ENCODE measurements around the gene MAG.

DNA sequence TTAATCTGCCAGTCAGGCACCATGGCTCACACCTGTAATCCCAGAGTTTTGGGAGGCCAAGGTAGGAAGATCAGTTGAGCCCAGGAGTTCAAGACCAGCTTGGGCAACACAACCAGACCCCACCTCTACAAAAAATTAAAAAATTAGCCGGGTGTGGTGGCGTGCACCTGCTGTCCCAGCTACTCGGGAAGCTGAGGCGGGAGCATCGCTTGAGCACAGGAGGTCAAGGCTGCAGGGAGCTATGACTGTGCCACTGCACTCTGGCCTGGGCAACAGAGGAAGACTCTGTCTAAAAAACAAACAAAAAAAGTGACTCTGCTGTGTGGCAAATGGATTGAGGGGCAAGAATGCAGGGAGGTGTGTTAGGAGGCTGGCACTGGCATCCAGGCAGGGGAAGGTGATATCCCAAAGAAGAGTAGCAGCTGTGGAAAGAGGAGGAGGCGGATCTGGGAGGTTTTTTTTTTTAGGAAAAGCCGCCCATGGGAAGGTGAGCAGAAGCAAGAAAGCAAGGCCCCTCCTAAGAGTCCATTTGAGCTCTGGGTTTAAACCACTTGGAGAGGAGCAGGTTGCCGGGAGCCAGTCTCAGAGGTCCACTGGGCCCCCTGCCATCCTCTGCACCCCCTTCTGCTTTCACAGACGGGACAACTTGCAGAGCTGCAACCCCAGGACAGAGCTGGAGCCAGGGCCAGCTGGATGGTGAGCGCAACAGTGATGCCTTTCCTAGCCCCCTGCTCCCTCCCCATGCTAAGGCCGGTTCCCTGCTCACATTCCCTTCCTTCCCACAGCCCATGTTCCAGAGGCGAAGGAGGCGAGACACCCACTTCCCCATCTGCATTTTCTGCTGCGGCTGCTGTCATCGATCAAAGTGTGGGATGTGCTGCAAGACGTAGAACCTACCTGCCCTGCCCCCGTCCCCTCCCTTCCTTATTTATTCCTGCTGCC is 7.5 kb upstream of the MAG start:
- TF ChIP-seq, protein P1, sequence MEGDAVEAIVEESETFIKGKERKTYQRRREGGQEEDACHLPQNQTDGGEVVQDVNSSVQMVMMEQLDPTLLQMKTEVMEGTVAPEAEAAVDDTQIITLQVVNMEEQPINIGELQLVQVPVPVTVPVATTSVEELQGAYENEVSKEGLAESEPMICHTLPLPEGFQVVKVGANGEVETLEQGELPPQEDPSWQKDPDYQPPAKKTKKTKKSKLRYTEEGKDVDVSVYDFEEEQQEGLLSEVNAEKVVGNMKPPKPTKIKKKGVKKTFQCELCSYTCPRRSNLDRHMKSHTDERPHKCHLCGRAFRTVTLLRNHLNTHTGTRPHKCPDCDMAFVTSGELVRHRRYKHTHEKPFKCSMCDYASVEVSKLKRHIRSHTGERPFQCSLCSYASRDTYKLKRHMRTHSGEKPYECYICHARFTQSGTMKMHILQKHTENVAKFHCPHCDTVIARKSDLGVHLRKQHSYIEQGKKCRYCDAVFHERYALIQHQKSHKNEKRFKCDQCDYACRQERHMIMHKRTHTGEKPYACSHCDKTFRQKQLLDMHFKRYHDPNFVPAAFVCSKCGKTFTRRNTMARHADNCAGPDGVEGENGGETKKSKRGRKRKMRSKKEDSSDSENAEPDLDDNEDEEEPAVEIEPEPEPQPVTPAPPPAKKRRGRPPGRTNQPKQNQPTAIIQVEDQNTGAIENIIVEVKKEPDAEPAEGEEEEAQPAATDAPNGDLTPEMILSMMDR (conservative IDR thresholded peaks at IDR 0.05; ENCODE audit: low read length): no peak
- TF ChIP-seq EZH2phosphoT487 (IDR thresholded peaks at IDR 0.05; ENCODE audit: borderline replicate concordance): no peak
